Kidney epithelial cell (primary cell): ENCODE data around the gene ITLN1. TPM values are rescaled to one million over a fixed set of nuclear protein-coding genes. Genes with fewer than 3 reads are reported as not detected.

ENCODE experiments used
- total RNA-seq: library from RNA; depleted of rRNA; stranded (reverse); fragments of >200 nt; gene quantifications from 2 replicates; pipeline ENCODE4 v1.2.3, GENCODE V29; 2015

ITLN1 gene
- total RNA-seq, 1 donor from 2014 or later: not detected

Other genes with a start within 250 kb of the ITLN1 start
- gene SLAMF1, start 238.1 kb downstream of the ITLN1 start, total RNA-seq: not detected in 2 replicates
- not detected in 2 replicates for gene CD48, start 173.4 kb downstream of the ITLN1 start, total RNA-seq
- 0.08 and 0.21 TPM in 2 replicates for gene SLAMF7, start 145.9 kb downstream of the ITLN1 start, total RNA-seq
- not detected in 2 replicates for gene LY9, start 89.0 kb downstream of the ITLN1 start, total RNA-seq
- gene CD244, start 22.3 kb downstream of the ITLN1 start, total RNA-seq: not detected in 2 replicates
- gene ITLN2, start 69.6 kb upstream of the ITLN1 start, total RNA-seq: not detected in 2 replicates
- gene F11R, start 136.0 kb upstream of the ITLN1 start, total RNA-seq: 81.7 and 87.0 TPM in 2 replicates
- 112 and 116 TPM in 2 replicates for gene TSTD1, start 153.8 kb upstream of the ITLN1 start, total RNA-seq
- 45.9 and 55.7 TPM in 2 replicates for gene USF1, start 160.8 kb upstream of the ITLN1 start, total RNA-seq
- 0.07 and 0.42 TPM in 2 replicates for gene ARHGAP30, start 184.7 kb upstream of the ITLN1 start, total RNA-seq
- 13.1 and 13.6 TPM in 2 replicates for gene NECTIN4, start 204.4 kb upstream of the ITLN1 start, total RNA-seq
- 2.9 and 3.1 TPM in 2 replicates for gene KLHDC9, start 213.2 kb upstream of the ITLN1 start, total RNA-seq
- 98.4 and 132 TPM in 2 replicates for gene PFDN2, start 232.9 kb upstream of the ITLN1 start, total RNA-seq
- 28.7 and 35.8 TPM in 2 replicates for gene NIT1, start 232.9 kb upstream of the ITLN1 start, total RNA-seq
- 29.3 and 42.1 TPM in 2 replicates for gene DEDD, start 247.5 kb upstream of the ITLN1 start, total RNA-seq